Measurements from ENCODE around the gene CACNA2D2. TPM values are rescaled to one million over a fixed set of nuclear protein-coding genes. Genes with fewer than 3 reads are reported as not detected.

The CACNA2D2 gene
- total and polyA plus RNA-seq, 2 of the 8 experiments (the other 6 are each of a cell fraction or from before 2014, with no cell fraction given), result 14.1 to 25.0 TPM

GRCh38 chr3:50418850-50419249 is 84.6 kb downstream of the CACNA2D2 start:
- Histone ChIP-seq H2BK120ac (replicated peaks; ENCODE audit: low read depth, low read length) (no peak overlapping the region), H2AK5ac (ENCODE audit: low read depth, low read length) (no peak overlapping the region), H3K9ac (replicated peaks in 1 of 4; ENCODE audit: extremely low read depth in 1 of 4, low read depth in 3 of 4, low read length in 3 of 4) (no peak overlapping the region), H2AFZ (ENCODE audit: low read length) (no peak overlapping the region), H3K18ac (ENCODE audit: extremely low read depth, low read length) (no peak overlapping the region), H4K8ac (ENCODE audit: extremely low read depth, insufficient read depth, low read length) (no peak overlapping the region), H3K23me2 (ENCODE audit: low read depth, low read length) (no peaks in the 10 kb centered on the region), H3K23ac (ENCODE audit: insufficient read length) (no peak overlapping the region), H3K27ac (ENCODE audit: low read depth, low read length) (no peak overlapping the region), H4K20me1 (replicated peaks in 1 of 2; ENCODE audit: control insufficient read depth in 1 of 2, insufficient read depth in 2 of 2, low read length in 2 of 2) (peaks cover 2 to 5% of the 10 kb centered on the region in 2 experiments), H3K36me3 (ENCODE audit: control insufficient read depth in 2 of 4, insufficient read depth in 4 of 4, low read length in 3 of 4) (no peaks in the 10 kb centered on the region; a peak in 1 of 8 replicates), H3K4me3 (ENCODE audit: extremely low read depth in 1 of 4, insufficient read depth in 2 of 4, low read depth in 3 of 4, low read length in 4 of 4) (no peak overlapping the region), H4K5ac (ENCODE audit: insufficient read length, low read depth, low read length) (no peak overlapping the region), H2BK15ac (ENCODE audit: low read length) (no peak overlapping the region), H4K91ac (replicated peaks; ENCODE audit: insufficient read length, low read length) (no peak overlapping the region), H3K4me1 (replicated peaks in 1 of 4; ENCODE audit: control insufficient read depth in 3 of 4, insufficient read depth in 4 of 4, low read length in 3 of 4) (peaks cover 0 to 2% (median 0%) of the 10 kb centered on the region in 4 experiments; a peak in 1 of 7 replicates), H3K79me2 (ENCODE audit: control insufficient read depth in 1 of 2, insufficient read depth in 2 of 2, low read length in 2 of 2) (no peaks in the 10 kb centered on the region), H3K14ac (ENCODE audit: insufficient read length) (no peak overlapping the region), H3K9me3 (ENCODE audit: insufficient read depth in 2 of 2, low read depth in 1 of 2, low read length in 1 of 2) (no peaks in the 10 kb centered on the region), H2BK12ac (ENCODE audit: low read depth, low read length) (no peak overlapping the region), H2BK20ac (ENCODE audit: low read length) (no peak overlapping the region), H3K56ac (replicated peaks; ENCODE audit: insufficient read length, low read depth, low read length) (no peak overlapping the region), H3K27me3 (replicated peaks in 1 of 4; ENCODE audit: control insufficient read depth in 3 of 4, extremely low read depth in 1 of 4, insufficient read depth in 3 of 4, low read length in 3 of 4) (no peaks in the 10 kb centered on the region; a peak in 1 of 7 replicates), H3K4ac (replicated peaks; ENCODE audit: insufficient read length, low read depth, low read length) (no peak overlapping the region), H3K4me2 (ENCODE audit: insufficient read depth in 1 of 2, low read depth in 2 of 2, low read length in 2 of 2) (no peak overlapping the region), H2BK5ac (ENCODE audit: low read depth, low read length) (no peak overlapping the region), H3K79me1 (ENCODE audit: low read depth, low read length) (no peaks in the 10 kb centered on the region; the same call in 1 of the 2 replicates)
- POLR2A ChIA-PET (ENCODE audit: partially characterized antibody), result interaction anchor here (1.1 to 1.7 kb wide), 3 partner anchors 12 to 98 kb away, joined by 3 to 4 read pairs (median 3); no protein-coding TSS in a partner anchor
- WGBS, 2 experiments (ENCODE audit: extremely low coverage in 1 of 2, insufficient coverage in 1 of 2, insufficient read length in 1 of 2, insufficient replicate concordance in 2 of 2, low coverage in 1 of 2, low lambda C conversion rate in 2 of 2, missing lambda C conversion rate in 1 of 2), result 92% methylated on average over 4 of the region's 4 CpGs; no CpG with 5 or more reads in 1 of the 2 experiments
- no peak for DNase-seq (ENCODE audit: low read depth in 1 of 2, low spot score in 2 of 2)
- FAIRE-seq, result no peak
- CTCF ChIA-PET (ENCODE audit: partially characterized antibody), result interaction anchor here (0.6 to 5.5 kb wide), 11 partner anchors 9 to 131 kb away, joined by 3 to 32 read pairs (median 4); no protein-coding TSS in a partner anchor
- TF ChIP-seq TCF12 (IDR thresholded peaks at IDR 0.05; ENCODE audit: low read depth, low read length), result no peak
- TF ChIP-seq GABPA (IDR thresholded peaks at IDR 0.05; ENCODE audit: borderline replicate concordance, insufficient read depth, low read length), result no peak
- no peak for TF ChIP-seq CBX8 (IDR thresholded peaks at IDR 0.05; ENCODE audit: borderline replicate concordance, low read depth, low read length)
- TF ChIP-seq NANOG (IDR thresholded peaks at IDR 0.05; ENCODE audit: insufficient read depth, low read depth, low read length, poor library complexity, severe bottlenecking), result no peak
- no peak for TF ChIP-seq SIN3A (conservative IDR thresholded peaks at IDR 0.05 in 1 of 2, IDR thresholded peaks at IDR 0.05 in 1 of 2; ENCODE audit: low read depth in 1 of 2, low read length in 2 of 2)
- no peak for TF ChIP-seq FOSL1 (IDR thresholded peaks at IDR 0.05; ENCODE audit: insufficient read depth, low read depth, low read length)
- TF ChIP-seq USF2 (IDR thresholded peaks at IDR 0.05; ENCODE audit: low read length), result no peak
- no peak for TF ChIP-seq SP1 (IDR thresholded peaks at IDR 0.05; ENCODE audit: low read depth, low read length)
- TF ChIP-seq HDAC2 (IDR thresholded peaks at IDR 0.05; ENCODE audit: borderline replicate concordance in 1 of 2, low read depth in 2 of 2, low read length in 2 of 2), result no peak
- no peak for TF ChIP-seq RAD21 (IDR thresholded peaks at IDR 0.05 in 1 of 2, conservative IDR thresholded peaks at IDR 0.05 in 1 of 2; ENCODE audit: low read depth in 2 of 2, low read length in 2 of 2)
- TF ChIP-seq SIRT6 (IDR thresholded peaks at IDR 0.05; ENCODE audit: low read length), result no peak
- TF ChIP-seq ZNF274 (IDR thresholded peaks at IDR 0.05; ENCODE audit: borderline replicate concordance, extremely low read depth, low read length), result no peak

All from H1 (cell line).